Subcutaneous adipose tissue (tissue), 4 donors: ENCODE data around the gene CCDC194. TPM values are rescaled to one million over a fixed set of nuclear protein-coding genes. Genes with fewer than 3 reads are reported as not detected.

Experiments used
- CTCF ChIP-seq: fragments of 450-650 bp; IDR thresholded peaks from one replicate; pipeline ENCODE4 v1.5.1; 2016; ENCODE audit warnings: low read depth, mild to moderate bottlenecking, control low read depth, antibody characterized with exemption, moderate library complexity
- total RNA-seq, 4 donors: library from RNA; depleted of rRNA; stranded (reverse); fragments of >200 nt; gene quantifications; one replicate each; pipeline ENCODE4 v1.1.0, GENCODE V29; 2016

Gene CCDC194
- total RNA-seq, 4 donors from 2014 or later, result not detected

- no peak for TF ChIP-seq CTCF
Measured at GRCh38 chr19:17351815-17352435, 42.1 kb downstream of the CCDC194 start.

GRCh38 chr19:17348700-17349099 is 45.3 kb downstream of the CCDC194 start:
- no peak for TF ChIP-seq CTCF

- TF ChIP-seq CTCF, result no peak
Measured at GRCh38 chr19:17347877-17348276, 46.1 kb downstream of the CCDC194 start.

- TF ChIP-seq CTCF, result no peak
Measured at GRCh38 chr19:17347361-17347760, 46.6 kb downstream of the CCDC194 start.

GRCh38 chr19:17346109-17346671 is 47.8 kb downstream of the CCDC194 start:
- no peak for TF ChIP-seq CTCF

- no peak for TF ChIP-seq CTCF
Measured at GRCh38 chr19:17341845-17342244, 52.2 kb downstream of the CCDC194 start.

GRCh38 chr19:17341386-17341785 is 52.6 kb downstream of the CCDC194 start:
- no peak for TF ChIP-seq CTCF
